Astrocyte (in vitro differentiated cells and primary cell): Measurements from ENCODE around the gene PDLIM7.

ENCODE experiments used
- EZH2 ChIP-seq: IDR thresholded peaks from 2 replicates; pipeline ENCODE4 v1.6.1; 2012; ENCODE audit warnings: mild to moderate bottlenecking, low read length, inconsistent platforms; ENCODE audit not compliant: insufficient read depth
- TF ChIP-seq, protein P1 (sequence below): IDR thresholded peaks from 2 replicates; pipeline ENCODE4 v1.5.1; 2011; ENCODE audit warnings: low read depth, mild to moderate bottlenecking, inconsistent platforms, low read length, moderate library complexity; ENCODE audit not compliant: insufficient read depth

DNA sequence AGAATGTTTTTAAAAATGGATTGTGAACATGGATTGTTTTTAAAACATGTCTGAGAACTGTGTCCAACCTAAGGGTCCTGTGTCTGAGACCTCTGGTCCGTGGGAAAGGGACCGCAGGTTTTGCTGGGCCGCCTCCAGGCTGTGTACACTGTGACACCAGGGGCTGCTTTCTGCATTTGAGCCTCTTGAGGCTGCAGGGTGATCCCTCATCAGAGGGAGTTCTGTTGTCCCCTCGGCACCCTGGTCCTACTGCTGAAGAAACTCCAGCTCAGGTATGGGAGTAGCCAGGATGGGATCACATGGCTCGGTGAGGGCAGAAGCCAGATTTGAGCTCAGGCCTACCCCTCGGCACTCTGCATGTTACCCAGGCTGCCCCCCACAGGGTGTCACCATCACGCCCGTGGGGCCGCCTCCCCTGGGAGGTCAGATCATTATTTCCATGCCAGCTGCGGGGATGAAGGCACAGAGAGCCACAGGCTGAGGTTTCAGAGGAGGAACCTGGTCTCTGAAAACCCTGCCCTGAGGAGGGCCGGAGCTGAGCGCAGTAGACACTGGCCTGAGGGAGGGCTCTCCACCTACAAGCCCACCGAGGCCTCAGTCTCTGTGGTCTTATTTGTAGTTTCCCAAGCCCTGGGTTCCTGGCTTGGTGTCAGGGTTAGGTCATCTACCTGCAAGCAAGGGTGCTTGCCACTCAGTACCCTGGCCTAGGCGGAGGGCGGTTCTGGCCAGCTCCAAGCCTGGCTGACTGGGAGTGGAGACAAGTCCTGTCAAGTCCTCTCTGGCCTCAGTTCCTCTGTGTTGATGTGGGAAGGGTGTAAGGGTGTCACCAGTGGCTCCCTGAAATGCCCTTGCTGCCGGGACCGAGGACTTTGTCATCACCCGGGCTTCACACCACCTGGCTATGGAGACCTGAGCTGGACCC, 48.0 kb downstream of the PDLIM7 start:
- TF ChIP-seq, protein P1, sequence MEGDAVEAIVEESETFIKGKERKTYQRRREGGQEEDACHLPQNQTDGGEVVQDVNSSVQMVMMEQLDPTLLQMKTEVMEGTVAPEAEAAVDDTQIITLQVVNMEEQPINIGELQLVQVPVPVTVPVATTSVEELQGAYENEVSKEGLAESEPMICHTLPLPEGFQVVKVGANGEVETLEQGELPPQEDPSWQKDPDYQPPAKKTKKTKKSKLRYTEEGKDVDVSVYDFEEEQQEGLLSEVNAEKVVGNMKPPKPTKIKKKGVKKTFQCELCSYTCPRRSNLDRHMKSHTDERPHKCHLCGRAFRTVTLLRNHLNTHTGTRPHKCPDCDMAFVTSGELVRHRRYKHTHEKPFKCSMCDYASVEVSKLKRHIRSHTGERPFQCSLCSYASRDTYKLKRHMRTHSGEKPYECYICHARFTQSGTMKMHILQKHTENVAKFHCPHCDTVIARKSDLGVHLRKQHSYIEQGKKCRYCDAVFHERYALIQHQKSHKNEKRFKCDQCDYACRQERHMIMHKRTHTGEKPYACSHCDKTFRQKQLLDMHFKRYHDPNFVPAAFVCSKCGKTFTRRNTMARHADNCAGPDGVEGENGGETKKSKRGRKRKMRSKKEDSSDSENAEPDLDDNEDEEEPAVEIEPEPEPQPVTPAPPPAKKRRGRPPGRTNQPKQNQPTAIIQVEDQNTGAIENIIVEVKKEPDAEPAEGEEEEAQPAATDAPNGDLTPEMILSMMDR = no peak
- TF ChIP-seq EZH2 = no peak
